GM12874 (cell line): ENCODE measurements around the gene CLSTN2.

Source experiments
- TF ChIP-seq, protein P1 (sequence below): IDR thresholded peaks from 2 replicates; pipeline ENCODE4 v1.5.1; 2011; ENCODE audit warnings: low read depth, mild to moderate bottlenecking, control low read depth, low read length, moderate library complexity; ENCODE audit not compliant: insufficient read depth

The CLSTN2 gene

DNA sequence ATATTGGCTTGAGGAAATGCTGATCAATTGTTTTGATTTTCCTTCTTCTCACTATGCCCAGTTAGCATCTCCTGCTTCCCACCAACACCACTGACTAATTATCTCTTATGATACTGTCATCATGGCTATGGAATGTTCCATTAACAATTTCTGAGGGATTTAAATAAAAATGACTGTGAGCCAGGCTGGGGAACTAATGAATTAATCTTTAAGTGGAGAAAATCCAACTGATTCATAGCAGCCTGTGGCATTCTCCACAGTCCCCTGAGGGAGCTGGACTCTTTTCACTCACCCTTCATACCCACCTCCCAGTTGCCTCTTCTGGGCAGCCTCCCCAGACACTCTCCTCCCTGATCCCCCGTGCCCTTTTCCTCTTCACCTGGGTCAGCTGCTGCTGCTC, 353.6 kb downstream of the CLSTN2 start:
- TF ChIP-seq, protein P1, sequence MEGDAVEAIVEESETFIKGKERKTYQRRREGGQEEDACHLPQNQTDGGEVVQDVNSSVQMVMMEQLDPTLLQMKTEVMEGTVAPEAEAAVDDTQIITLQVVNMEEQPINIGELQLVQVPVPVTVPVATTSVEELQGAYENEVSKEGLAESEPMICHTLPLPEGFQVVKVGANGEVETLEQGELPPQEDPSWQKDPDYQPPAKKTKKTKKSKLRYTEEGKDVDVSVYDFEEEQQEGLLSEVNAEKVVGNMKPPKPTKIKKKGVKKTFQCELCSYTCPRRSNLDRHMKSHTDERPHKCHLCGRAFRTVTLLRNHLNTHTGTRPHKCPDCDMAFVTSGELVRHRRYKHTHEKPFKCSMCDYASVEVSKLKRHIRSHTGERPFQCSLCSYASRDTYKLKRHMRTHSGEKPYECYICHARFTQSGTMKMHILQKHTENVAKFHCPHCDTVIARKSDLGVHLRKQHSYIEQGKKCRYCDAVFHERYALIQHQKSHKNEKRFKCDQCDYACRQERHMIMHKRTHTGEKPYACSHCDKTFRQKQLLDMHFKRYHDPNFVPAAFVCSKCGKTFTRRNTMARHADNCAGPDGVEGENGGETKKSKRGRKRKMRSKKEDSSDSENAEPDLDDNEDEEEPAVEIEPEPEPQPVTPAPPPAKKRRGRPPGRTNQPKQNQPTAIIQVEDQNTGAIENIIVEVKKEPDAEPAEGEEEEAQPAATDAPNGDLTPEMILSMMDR, result no peak

DNA sequence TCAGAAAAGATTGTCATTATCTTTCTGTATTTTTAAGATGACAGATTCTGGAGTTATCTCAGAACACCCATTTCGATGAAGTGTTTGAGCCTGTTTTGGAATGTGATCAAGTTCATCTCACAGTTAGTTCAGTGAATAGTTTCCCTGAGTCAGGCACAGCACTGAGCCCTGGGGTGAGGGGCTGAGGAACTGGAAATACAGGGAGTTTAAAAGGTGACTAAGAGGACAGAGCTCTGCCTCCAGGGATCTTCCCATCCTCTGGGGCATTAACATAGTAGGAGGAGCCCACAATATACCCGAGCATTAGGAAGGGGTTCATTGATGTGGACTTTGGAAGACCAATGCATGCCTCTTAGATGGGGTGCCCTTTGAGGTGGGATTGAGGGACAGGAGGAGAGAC, 355.1 kb downstream of the CLSTN2 start:
- TF ChIP-seq, protein P1, result no peak

DNA sequence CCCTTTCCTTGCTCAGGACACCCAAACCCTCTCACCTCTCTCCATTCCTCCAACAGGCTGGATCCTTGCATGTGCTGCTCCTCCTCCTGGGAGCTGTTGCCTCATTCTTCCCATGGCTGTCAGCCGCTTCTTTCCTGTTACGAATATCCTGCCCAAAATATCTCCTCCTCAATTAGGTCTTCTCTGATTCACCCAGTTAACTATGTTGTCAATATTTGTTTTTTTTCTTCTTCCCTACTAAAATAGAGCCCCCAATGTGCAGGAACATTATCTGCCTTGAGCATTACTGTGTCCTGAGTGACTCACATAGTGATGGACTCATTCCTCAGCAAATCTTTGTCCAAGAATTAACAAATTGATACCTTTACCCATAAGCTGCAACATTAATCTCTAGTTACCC, 357.2 kb downstream of the CLSTN2 start:
- TF ChIP-seq, protein P1, result no peak

GRCh38 chr3:140292684-140293083, 357.7 kb downstream of the CLSTN2 start:
- TF ChIP-seq, protein P1, result no peak

DNA sequence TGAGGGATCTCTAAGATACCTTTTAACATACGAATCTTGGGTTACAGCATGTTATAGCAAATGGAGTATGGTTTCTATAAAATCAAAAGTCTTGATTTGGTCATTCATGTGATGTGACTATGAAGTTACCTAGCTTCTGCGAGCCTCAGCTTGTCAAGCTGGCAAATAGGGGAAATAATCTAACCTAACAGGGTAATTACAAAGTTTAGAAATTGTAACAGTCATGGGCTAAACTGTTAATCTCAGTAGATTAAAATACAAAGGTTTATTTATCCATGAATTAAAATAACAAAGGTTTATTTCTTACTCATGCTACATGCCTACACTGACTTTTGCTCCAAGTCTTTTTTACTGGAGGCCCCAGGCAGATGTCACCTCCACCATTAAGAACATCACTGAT, 359.1 kb downstream of the CLSTN2 start:
- TF ChIP-seq, protein P1, result no peak

DNA sequence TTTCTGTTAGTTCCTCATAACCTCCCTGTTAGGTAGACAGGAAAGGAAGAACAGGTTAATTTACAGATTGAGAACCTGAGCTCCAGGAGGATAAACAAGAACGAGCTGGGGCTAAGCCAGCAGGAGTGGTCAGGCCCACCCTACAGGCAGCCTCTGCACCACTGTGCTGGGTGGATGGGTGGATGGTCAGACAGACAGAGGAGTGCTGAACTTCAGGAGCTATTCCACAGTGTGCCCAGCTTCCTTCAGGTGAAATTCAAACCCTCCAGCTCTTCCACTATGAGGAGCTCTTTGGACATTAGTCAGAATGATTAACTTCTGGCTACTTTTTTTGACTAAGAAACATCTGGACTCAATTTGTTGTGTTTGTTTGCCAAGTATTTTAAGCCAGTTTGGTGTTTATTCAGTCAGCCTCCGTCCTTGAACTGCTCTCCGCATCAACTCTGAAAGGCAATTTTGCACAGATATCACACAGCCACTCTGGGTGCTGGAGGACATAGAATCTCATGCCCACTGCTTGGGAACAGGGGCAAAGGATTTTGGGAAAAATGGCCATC, 361.9 kb downstream of the CLSTN2 start:
- TF ChIP-seq, protein P1, result no peak

GRCh38 chr3:140298043-140298442, 363.1 kb downstream of the CLSTN2 start:
- TF ChIP-seq, protein P1, result no peak

DNA sequence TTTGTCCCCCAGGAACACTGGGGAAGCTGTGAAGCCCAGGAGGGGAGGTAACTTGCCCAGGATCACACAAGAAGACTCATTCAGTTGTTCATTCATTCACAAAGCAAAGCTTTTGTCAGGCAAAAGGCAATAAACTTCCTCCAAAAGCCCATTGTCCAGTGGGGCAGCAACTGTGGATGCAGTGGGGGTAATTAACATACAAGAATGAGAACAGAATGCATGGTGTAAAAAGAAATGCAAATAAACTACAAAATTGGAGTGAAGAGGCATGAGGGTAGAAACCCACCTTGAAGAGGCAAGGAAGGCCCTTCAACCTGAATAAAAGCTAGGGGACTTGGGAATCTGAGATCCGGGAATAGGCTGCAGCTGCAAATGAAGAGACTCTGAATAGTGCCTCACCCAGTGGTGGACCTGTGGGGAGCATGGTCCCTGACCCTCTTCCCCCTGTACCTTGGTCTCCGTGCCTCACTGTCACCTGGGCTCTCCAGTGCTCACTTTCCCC, 363.6 kb downstream of the CLSTN2 start:
- TF ChIP-seq, protein P1, result no peak
